Measurements from ENCODE around the gene DYNC1I2.
"Not testable (repeated sequence)": the region's sequence is repeated elsewhere in the genome, so short reads cannot be mapped to it uniquely, and the experiment has no call there.

DYNC1I2 gene

DNA sequence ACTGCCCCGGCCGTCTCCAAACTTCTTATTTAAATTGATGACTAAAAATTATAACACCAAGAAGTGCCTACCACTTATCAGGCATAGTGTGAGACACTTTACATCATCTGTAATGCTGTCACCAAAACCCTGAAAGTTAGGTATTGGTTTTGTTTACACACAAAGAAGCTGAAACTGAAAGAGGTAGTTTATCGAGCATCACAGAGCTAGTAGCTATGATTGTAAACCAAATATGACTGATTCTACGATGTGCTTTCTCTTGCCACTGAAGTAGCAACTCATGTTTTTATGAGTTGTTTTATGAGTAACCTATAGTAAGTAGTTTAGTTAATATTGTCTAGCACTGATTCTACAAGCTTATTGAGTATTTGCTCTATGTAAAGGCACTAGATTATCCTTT is 31.5 kb downstream of the DYNC1I2 start:
- DNase-seq, result no peak

- DNase-seq, result no peak
Measured at GRCh38 chr2:171719660-171720059, 32.4 kb downstream of the DYNC1I2 start.

DNA sequence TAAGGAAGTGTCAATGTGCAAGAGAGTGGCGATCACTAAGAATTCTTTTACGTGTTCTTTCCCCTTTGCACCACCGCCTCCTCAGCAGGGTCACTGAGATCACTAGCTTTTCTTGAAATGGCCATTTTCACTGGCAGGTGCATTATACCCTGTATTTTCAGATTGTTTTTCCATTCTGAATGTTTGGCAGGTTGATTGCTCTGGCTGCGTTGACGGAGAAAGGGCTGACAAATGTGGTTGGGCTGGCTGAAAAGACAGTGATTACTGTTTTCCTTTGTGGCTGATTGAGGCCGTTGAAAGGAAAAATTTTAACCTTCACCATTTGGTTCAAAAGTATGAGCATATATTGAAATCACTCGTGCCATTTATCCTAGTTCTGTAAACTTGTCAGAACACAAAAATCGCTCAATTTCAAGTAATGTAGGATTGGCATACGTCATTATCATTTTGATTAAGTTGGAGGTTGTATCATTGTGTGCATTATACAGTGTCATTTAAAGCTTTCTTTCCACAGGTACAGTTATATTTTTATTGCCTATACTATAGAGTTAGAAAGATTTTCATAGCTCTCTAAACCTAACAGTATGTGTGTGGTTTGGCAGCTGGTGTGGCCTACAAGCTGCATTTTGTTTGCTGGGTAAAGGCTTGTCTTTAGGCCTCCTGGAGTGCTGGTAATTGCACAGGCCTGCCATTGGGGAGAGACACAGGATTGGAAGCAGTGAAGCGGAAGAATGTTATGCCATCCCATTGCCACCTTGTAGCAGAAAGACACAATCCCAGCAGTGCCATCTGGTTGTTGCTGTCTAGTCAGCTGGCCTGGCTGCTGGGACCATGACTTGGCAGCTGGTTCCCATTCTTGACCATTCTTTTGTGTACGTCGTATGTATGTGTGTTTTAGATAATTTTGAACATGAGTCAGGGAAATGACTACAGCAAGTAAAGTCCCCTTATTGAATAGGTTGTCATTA is 36.7 kb downstream of the DYNC1I2 start:
- DNase-seq, result peak; percentile 91

DNA sequence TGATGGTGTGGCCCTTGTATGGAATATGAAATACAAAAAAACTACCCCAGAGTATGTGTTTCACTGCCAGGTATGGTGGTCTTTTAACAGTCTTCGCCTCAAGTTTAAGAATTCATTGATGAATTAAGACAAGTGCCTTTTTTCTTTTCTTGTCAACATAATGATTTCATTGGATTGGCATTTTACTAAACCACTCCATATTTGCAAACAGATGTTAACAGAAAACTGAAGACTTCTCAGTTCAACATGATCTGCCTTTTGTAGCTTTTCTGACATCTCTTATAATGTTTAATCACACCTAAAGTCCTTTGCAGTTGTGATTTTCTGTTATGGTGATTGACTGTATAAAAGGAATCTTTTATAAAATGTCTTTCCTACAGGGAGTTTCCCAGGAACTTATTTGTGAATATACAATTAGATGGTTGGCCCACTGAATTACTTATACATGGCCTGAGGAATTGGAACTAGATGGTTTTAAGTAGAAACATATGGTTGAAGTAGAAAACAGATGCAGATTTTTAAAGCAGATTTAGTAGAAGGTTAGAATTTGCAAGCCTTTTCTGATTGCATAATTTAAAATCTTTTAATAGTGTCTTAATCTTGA is 39.7 kb downstream of the DYNC1I2 start:
- peak; percentile 24 for DNase-seq

DNA sequence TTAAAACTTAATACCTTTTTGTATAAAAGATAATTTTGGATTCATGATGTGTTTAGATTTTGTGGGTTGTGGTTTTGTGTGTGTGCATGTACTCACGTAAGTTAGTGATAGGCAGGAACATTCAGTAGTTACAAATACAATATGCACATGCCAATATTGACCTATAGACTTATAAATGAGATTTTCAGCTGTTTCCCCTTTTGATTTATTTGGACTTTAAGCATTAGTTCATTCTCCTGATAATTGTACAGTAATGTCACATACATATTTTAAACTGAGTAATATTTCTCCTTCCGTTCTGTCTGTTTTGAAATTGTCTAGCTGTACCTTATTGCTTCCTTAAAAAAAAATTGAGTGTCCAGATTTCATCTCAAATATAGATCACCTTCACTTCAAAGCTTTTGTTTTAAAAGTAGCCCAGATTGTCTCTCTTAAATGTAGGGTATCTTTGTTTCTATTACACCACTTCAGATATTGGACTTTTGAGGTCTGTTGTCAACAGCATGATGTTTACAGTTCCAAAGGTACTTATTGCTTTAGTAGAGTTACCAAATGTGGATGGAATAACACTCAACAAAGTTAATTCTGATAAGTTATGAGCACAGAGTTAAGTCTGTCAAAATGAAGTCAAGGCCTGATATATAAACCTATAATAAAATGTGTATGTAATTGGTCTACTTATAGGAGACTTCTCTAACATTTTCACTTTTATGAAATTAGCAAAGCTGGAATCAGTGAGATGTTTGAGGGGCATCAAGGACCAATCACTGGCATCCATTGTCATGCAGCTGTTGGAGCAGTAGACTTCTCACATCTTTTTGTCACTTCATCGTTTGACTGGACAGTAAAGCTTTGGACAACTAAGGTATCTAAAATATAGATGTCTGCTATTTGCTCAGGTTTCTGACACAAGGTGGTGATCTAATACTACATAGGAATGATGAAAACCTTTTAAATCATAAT is 42.0 kb downstream of the DYNC1I2 start:
- no peak for DNase-seq

- no peak for DNase-seq
Measured at GRCh38 chr2:171729952-171730317, 42.7 kb downstream of the DYNC1I2 start.

DNA sequence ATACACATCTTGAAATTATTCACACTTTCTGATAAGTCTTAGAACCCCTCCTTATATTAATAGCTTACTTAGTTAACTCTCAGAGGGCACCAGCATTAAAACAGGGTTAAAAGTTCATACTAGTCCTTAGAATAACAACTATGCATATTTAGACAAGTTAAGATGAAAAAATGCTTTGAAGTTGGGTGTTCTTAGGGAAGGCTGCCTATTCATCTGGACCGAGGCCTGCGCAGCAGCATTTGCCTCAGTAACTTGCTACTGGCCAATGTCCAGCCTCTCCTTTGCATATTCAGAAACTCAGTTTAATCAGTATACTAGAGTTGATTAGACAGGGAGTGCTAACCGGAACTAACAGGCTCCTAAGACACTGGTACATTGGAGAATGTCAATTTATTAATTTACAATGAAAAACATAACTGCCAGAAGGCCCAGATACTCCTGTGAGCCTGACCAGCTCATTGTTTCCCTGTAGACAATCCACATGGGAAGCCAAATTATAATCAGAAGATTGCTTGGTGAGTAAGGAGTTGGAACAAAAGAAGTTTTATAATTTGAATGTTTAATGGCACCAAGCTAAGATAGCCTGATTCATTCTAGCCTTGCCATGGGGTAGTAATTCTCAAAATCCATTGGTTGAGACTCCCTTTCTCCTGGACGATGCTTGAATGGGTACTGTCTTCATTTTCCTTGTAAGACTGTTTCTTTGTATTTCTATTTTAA is 48.9 kb downstream of the DYNC1I2 start:
- no peak for DNase-seq

DNA sequence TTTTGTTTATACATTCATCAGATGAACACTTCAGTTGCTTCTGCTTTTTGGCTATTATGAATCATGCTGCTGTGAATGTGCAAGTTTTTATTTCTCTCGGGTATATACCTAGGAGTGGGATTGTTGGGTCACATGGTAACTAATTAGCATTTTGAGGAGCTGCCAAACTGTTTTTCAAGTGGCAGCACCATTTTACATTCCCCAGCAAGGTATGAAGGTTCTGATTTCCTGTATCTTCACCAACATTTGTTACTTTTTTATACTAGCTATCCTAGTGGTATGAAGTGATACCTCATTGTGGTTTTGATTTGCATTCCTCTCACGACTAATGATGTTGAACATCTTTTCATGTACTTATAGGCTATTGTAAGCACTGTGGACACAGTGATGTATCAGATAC is 53.9 kb downstream of the DYNC1I2 start:
- DNase-seq, result no peak

- no peak for DNase-seq
Measured at GRCh38 chr2:171742760-171743159, 55.5 kb downstream of the DYNC1I2 start.

- DNase-seq, result no peak
Measured at GRCh38 chr2:171745141-171745540, 57.9 kb downstream of the DYNC1I2 start.

- no peak for DNase-seq
Measured at GRCh38 chr2:171745806-171746205, 58.5 kb downstream of the DYNC1I2 start.

- no peak for DNase-seq
Measured at GRCh38 chr2:171747371-171747770, 60.1 kb downstream of the DYNC1I2 start.

GRCh38 chr2:171754254-171754939 is 67.1 kb downstream of the DYNC1I2 start:
- no peak for DNase-seq

GRCh38 chr2:171758762-171759161 is 71.5 kb downstream of the DYNC1I2 start:
- not testable (repeated sequence) for DNase-seq

- not testable (repeated sequence) for DNase-seq
Measured at GRCh38 chr2:171761176-171761575, 73.9 kb downstream of the DYNC1I2 start.

DNA sequence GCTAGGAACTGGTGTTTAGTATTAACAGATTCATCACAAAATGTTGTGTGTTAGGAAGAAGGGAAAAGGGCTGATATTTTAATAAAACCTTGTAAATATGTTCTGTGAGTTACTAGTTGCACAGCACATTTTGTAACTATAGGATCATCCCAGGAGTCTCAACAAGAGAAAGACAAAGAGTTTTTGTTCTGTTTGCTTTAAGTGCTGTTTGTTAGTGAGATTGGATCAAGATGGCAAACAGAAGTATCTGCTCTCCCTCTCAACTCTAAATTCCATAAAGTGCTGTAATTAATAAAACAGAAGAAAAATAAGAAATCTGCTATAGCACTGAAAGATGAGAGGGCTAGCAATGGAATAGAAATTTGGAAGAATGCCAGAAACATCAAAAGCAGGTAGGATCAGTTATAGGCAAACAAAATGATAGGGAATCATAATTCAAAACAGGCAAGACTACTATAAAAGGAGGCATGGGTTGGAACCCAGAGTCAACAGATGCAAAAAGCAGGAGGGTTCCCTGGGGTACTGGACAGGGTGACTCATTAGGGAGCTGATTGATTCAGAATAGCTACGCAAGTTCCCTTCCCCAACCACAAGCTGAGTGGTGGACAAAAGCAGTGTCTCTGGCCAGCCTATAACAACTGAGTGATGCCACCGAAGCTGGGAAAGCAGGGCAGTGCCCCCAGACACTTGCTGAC is 75.8 kb downstream of the DYNC1I2 start:
- DNase-seq, result peak; percentile 80

DNA sequence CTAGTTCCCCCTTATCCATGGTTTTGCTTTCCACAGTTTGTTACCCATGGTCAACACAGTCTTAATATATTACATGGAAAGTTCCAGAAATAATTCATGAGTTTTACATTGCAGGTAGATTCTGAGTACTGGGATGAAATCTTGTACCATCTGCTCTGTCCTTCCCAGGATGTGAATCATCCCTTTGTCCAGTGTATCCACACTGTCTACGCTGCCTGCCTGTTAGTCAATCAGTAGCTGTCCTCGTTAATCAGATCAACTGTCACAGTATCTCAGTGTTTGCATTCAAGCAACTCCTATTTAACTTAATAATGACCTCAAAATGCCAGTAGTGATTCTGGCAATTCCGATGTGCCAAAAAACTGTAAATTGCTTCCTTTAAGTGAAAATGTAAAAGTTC is 76.3 kb downstream of the DYNC1I2 start:
- peak; percentile 85 for DNase-seq

DNA sequence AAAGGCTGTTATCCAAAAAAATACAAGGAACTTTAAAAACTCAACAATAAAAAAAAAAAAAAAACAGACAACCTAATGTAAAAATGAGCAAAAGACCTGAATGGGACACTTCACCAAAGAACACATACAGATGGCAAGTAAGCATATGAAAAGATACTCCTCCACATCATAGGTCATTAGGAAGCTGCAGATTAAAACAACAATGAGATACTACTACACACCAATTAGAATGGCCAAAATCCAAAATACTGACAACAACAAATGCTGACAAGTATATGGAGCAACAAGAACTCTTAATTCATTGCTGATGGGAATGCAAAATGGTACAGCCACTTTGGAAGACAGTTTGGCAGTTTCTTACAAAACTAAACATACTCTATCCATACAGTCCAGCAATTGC is 84.2 kb downstream of the DYNC1I2 start:
- DNase-seq, result no peak

DNA sequence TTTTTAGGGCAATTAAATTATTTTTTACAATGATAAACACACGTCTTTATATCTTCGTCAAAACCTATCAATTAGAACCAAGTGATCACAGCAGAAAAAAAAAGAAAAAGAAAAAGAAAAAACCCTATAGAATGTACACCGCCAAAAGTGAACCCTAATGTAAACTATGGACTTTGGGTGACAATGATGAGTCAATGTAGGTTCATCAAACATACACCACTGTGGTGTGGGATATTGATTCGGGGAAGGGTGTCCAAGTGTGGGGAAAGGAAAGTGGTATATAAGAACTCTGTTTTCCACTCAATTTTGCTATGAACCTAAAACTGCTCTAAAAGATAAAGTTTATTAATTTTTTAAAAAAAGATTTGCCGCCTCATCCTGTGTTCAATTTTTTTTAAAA is 85.1 kb downstream of the DYNC1I2 start:
- DNase-seq, result no peak

- not testable (repeated sequence) for DNase-seq
Measured at GRCh38 chr2:171774581-171774980, 87.3 kb downstream of the DYNC1I2 start.

- DNase-seq, result no peak
Measured at GRCh38 chr2:171778515-171778914, 91.2 kb downstream of the DYNC1I2 start.
